Liver (tissue), 3 donors: ENCODE data around the gene KRT33B.

ENCODE experiments used
- GABPA ChIP-seq, 2 donors: IDR thresholded peaks in 1 of 2; conservative IDR thresholded peaks in 1 of 2; 2 replicates each; pipeline ENCODE4 v1.6.1; 2016; ENCODE audit warnings: antibody characterized with exemption in 2 of 2, mild to moderate bottlenecking in 1 of 2, moderate library complexity in 1 of 2
- RAD21 ChIP-seq, 2 donors: IDR thresholded peaks; 2 replicates each; pipeline ENCODE4 v1.6.1; 2016; ENCODE audit warnings: antibody characterized with exemption in 2 of 2, mild to moderate bottlenecking in 2 of 2
- TAF1 ChIP-seq: conservative IDR thresholded peaks from 2 replicates; pipeline ENCODE4 v1.6.1; 2016; ENCODE audit warnings: antibody characterized with exemption, mild to moderate bottlenecking
- TF ChIP-seq, protein P1 (sequence below): fragments of 150-350 bp; IDR thresholded peaks from 2 replicates; pipeline ENCODE4 v1.5.1; 2017; ENCODE audit warnings: improper control_type of control experiment, low read depth, low read length; ENCODE audit not compliant: missing input control
- TF ChIP-seq, protein P2 (sequence below): IDR thresholded peaks from 2 replicates; pipeline ENCODE4 v1.6.1; 2016; ENCODE audit warnings: antibody characterized with exemption
- TF ChIP-seq, protein P3 (sequence below): IDR thresholded peaks from 2 replicates; pipeline ENCODE4 v1.6.1; 2016; ENCODE audit warnings: antibody characterized with exemption, mild to moderate bottlenecking
- donor health status: healthy.
- donor health status: healthy.

DNA sequence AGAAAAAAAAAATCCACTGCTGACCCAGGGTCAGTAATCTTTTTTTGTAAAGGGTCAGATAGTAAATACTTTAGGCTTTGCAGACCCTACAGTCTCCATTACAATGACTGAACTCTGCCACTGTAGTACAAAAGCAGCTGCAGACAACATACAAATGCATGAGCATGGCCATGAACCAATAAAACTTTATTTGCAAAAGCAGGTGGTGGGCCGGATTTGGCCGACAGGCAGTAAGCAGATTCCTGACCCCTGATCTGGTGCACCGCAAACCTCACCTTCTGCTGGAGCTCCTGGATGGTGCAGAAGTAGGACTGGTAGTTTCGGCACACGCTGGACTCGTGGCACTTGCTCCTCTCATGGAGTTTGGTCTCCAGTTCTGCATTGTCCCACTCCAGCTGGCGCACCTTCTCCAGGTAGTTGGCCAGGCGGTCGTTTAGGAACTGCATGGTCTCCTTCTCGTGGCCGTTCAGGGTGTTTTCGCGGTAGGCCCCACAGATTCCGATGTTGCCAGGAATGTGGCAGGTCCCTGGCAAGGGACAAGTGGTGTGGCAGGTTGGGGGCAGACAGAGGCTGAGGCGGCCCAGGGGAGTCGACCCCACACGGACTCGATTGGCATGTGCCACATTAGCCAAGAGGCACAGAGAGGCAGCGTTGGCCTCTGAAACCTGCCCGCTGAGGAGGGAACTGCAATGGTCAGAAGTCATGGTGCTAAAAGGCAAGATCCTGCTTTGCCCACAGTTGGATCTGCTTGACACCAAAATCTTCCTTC, 41.6 kb upstream of the KRT33B start:
- TF ChIP-seq, protein P1, sequence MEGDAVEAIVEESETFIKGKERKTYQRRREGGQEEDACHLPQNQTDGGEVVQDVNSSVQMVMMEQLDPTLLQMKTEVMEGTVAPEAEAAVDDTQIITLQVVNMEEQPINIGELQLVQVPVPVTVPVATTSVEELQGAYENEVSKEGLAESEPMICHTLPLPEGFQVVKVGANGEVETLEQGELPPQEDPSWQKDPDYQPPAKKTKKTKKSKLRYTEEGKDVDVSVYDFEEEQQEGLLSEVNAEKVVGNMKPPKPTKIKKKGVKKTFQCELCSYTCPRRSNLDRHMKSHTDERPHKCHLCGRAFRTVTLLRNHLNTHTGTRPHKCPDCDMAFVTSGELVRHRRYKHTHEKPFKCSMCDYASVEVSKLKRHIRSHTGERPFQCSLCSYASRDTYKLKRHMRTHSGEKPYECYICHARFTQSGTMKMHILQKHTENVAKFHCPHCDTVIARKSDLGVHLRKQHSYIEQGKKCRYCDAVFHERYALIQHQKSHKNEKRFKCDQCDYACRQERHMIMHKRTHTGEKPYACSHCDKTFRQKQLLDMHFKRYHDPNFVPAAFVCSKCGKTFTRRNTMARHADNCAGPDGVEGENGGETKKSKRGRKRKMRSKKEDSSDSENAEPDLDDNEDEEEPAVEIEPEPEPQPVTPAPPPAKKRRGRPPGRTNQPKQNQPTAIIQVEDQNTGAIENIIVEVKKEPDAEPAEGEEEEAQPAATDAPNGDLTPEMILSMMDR, result no peak
- TF ChIP-seq, protein P2, sequence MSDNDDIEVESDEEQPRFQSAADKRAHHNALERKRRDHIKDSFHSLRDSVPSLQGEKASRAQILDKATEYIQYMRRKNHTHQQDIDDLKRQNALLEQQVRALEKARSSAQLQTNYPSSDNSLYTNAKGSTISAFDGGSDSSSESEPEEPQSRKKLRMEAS, result no peak
- TF ChIP-seq, protein P3, sequence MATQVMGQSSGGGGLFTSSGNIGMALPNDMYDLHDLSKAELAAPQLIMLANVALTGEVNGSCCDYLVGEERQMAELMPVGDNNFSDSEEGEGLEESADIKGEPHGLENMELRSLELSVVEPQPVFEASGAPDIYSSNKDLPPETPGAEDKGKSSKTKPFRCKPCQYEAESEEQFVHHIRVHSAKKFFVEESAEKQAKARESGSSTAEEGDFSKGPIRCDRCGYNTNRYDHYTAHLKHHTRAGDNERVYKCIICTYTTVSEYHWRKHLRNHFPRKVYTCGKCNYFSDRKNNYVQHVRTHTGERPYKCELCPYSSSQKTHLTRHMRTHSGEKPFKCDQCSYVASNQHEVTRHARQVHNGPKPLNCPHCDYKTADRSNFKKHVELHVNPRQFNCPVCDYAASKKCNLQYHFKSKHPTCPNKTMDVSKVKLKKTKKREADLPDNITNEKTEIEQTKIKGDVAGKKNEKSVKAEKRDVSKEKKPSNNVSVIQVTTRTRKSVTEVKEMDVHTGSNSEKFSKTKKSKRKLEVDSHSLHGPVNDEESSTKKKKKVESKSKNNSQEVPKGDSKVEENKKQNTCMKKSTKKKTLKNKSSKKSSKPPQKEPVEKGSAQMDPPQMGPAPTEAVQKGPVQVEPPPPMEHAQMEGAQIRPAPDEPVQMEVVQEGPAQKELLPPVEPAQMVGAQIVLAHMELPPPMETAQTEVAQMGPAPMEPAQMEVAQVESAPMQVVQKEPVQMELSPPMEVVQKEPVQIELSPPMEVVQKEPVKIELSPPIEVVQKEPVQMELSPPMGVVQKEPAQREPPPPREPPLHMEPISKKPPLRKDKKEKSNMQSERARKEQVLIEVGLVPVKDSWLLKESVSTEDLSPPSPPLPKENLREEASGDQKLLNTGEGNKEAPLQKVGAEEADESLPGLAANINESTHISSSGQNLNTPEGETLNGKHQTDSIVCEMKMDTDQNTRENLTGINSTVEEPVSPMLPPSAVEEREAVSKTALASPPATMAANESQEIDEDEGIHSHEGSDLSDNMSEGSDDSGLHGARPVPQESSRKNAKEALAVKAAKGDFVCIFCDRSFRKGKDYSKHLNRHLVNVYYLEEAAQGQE, result no peak
- no peak for TF ChIP-seq TAF1
- TF ChIP-seq GABPA (IDR thresholded peaks at IDR 0.05 in 1 of 2, conservative IDR thresholded peaks at IDR 0.05 in 1 of 2), result no peak
- TF ChIP-seq RAD21 (IDR thresholded peaks at IDR 0.05), result no peak
